Right lobe of liver (tissue), 6 donors: ENCODE measurements around the gene MAPKAPK5. TPM values are rescaled to one million over a fixed set of nuclear protein-coding genes. Genes with fewer than 3 reads are reported as not detected.

Experiments
- ATAC-seq, 4 donors: fragments of 200-7000 bp; cut with Tn5 transposase; one replicate each; pipeline ENCODE4 v1.9.1; 2020; ENCODE audit warnings: mild to moderate bottlenecking in 4 of 4, moderate library complexity in 4 of 4
- DNase-seq, 3 donors: peaks; one replicate each; pipeline ENCODE4 v3.0.0-alpha.2; 2020
- H3K27ac ChIP-seq, 3 donors: fragments of 200-600 bp; one replicate each; pipeline ENCODE4 v1.8.0; 2022
- H3K27me3 ChIP-seq, 2 donors: fragments of 200-600 bp; one replicate each; pipeline ENCODE4 v1.8.0; 2022
- H3K36me3 ChIP-seq, 4 donors: fragments of 200-600 bp; sonication (generic) in 1 of 4; one replicate each; pipeline versions ENCODE4 v1.5.1 to v1.8.0; 2017 to 2022; ENCODE audit warnings: control low read depth in 1 of 4
- H3K4me1 ChIP-seq, 4 donors: fragments of 200-600 bp; sonication (generic) in 1 of 4; one replicate each; pipeline versions ENCODE4 v1.5.1 to v1.8.0; 2017 to 2022; ENCODE audit warnings: control low read depth in 1 of 4
- H3K4me3 ChIP-seq, 3 donors: fragments of 200-600 bp; one replicate each; pipeline ENCODE4 v1.8.0; 2022
- H3K9me3 ChIP-seq, 4 donors: fragments of 200-600 bp; sonication (generic) in 1 of 4; one replicate each; pipeline versions ENCODE4 v1.5.1 to v1.8.0; 2017 to 2022; ENCODE audit warnings: control low read depth in 1 of 4
- POLR2A ChIP-seq: fragments of 450-650 bp; IDR thresholded peaks from one replicate; pipeline ENCODE4 v1.6.1; 2017; ENCODE audit warnings: antibody characterized with exemption, mild to moderate bottlenecking
- WGBS: methylation state at CpG from one replicate; pipeline ENCODE4 v1.1.6; 2018; ENCODE audit warnings: low coverage, low lambda C conversion rate; ENCODE audit not compliant: insufficient coverage; ENCODE audit errors: missing lambda C conversion rate; 5-methylcytosine and 5-hydroxymethylcytosine counted together
- intact Hi-C, 2 donors: fragments of 100-400 bp; cut with DNase I; formaldehyde crosslinking; loops; one replicate each; pipeline versions ENCODE4 v1.11.2 to v1.14.1; 2022
- total RNA-seq, 6 experiments: library from RNA; depleted of rRNA in 2 of 6; stranded (reverse); fragments of >200 nt in 2 of 6; fragmentation: NEBNext Ultra II Directional in 3 of 6; extraction: Animal tissue kit (Norgen Biotek cat#: 25700) in 3 of 6; gene quantifications; one replicate each; pipeline versions ENCODE4 v1.1.0 to v1.2.4, GENCODE V29; 2016 to 2023
- TF ChIP-seq, protein P1 (sequence below), 4 donors: fragments of 200-600 bp in 3 of 4; fragments of 450-650 bp in 1 of 4; IDR thresholded peaks; one replicate each; pipeline versions ENCODE4 v1.5.1 to v1.8.0; 2016 to 2022; ENCODE audit warnings: antibody characterized with exemption in 4 of 4, mild to moderate bottlenecking in 2 of 4
- donor health status: DM: no; HTN: yes; CAD: no.
- donor health status: DM: no; HTN: no; CAD: no.
- donor health status: DM: no; HTN: no; CAD: no.
- donor health status: DM: no; HTN: yes; CAD: no.
- donor health status: DM: no; HTN: yes; CAD: no.

Gene MAPKAPK5
- total RNA-seq, 6 experiments from 2014 or later = 18.0 to 28.1 (median 19.9) TPM

DNA sequence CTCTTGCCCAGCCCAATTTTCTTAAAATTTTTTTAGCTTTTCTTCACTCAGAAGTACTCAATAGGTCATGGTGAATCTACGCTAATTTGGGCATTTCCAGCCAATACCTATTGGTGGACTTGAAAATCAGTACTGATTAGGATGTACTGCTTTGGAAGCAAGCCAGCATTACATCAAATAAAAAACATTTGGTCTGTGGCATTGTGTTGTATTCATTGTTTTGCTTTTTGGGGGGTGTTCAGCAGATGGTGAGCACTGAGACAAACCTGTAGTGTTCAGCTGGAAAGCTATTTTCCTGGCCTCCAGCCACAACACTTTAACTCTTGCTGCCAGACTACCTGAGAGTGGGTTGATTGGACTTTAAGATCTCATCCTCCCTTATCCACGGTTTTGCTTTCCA lies 4.0 kb downstream of the MAPKAPK5 start:
- H3K27me3 ChIP-seq = no peaks in the 10 kb centered on the region
- H3K36me3 ChIP-seq = no peaks in the 10 kb centered on the region
- H3K9me3 ChIP-seq = no peaks in the 10 kb centered on the region
- no peak for TF ChIP-seq POLR2A
- TF ChIP-seq, protein P1, sequence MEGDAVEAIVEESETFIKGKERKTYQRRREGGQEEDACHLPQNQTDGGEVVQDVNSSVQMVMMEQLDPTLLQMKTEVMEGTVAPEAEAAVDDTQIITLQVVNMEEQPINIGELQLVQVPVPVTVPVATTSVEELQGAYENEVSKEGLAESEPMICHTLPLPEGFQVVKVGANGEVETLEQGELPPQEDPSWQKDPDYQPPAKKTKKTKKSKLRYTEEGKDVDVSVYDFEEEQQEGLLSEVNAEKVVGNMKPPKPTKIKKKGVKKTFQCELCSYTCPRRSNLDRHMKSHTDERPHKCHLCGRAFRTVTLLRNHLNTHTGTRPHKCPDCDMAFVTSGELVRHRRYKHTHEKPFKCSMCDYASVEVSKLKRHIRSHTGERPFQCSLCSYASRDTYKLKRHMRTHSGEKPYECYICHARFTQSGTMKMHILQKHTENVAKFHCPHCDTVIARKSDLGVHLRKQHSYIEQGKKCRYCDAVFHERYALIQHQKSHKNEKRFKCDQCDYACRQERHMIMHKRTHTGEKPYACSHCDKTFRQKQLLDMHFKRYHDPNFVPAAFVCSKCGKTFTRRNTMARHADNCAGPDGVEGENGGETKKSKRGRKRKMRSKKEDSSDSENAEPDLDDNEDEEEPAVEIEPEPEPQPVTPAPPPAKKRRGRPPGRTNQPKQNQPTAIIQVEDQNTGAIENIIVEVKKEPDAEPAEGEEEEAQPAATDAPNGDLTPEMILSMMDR (IDR thresholded peaks at IDR 0.05) = no peak
- H3K4me1 ChIP-seq = peaks cover 0 to 16% (median 7%) of the 10 kb centered on the region in 4 donors
- intact Hi-C loops = no loop called here
- no peak overlapping the region for H3K27ac ChIP-seq
- no peak for ATAC-seq
- H3K4me3 ChIP-seq = no peak overlapping the region
- WGBS = 57% methylated on average over 2 of the region's 2 CpGs
- DNase-seq = no peak

DNA sequence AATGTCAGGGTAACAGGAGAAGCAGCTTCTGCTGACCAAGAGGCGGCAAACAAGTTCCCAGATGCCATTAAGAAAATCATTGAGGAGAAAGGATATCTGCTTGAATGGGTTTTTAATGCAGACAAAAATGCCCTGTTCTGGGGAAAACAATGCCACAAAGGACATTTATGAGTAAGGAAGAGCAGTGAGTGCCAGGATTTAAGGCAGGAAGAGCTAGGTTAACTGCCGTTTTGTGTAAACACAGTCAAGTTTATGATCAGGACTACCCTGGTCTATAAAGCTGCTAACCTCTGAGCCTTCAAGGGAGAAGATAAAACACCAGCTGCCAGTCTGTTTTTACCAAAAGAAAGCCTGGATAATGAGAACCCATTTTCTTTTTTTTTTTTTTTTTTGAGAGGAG lies 8.5 kb downstream of the MAPKAPK5 start:
- DNase-seq (no peak), ATAC-seq (no peak)
- H3K27me3 ChIP-seq = no peaks in the 10 kb centered on the region
- peaks cover 0 to 5% (median 2%) of the 10 kb centered on the region in 4 donors for H3K36me3 ChIP-seq
- no peaks in the 10 kb centered on the region for H3K4me1 ChIP-seq
- intact Hi-C loops = no loop called here
- WGBS = 85% methylated on average over 2 of the region's 2 CpGs
- H3K4me3 ChIP-seq = no peak overlapping the region
- H3K27ac ChIP-seq = no peak overlapping the region
- TF ChIP-seq, protein P1 (IDR thresholded peaks at IDR 0.05) = no peak
- TF ChIP-seq POLR2A = no peak
- H3K9me3 ChIP-seq = no peaks in the 10 kb centered on the region

DNA sequence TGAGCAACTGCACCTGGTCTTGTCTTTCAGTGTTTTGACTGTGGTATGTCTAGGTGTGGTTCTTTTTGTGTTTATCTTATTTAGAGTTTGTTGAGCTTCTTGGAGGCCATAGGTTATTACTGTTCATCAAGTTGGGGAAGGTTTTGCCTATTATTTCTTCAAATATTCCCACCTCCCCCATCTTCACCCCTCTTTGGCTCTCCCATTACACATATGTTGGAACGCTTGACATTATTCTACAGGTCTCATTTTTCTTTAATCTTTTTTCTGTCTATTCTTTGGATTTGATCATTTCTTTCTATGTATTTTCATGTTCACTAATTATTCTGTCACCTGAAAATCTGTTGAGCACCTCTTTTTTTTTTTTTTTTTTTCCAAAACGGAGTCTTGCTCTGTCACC lies 16.2 kb downstream of the MAPKAPK5 start:
- no peaks in the 10 kb centered on the region for H3K36me3 ChIP-seq
- no peaks in the 10 kb centered on the region for H3K27me3 ChIP-seq
- H3K4me1 ChIP-seq = no peaks in the 10 kb centered on the region
- no peak overlapping the region for H3K27ac ChIP-seq
- H3K4me3 ChIP-seq = no peak overlapping the region
- H3K9me3 ChIP-seq = no peaks in the 10 kb centered on the region
- intact Hi-C loops = no loop called here
- ATAC-seq (no peak), DNase-seq (no peak)
- no peak for TF ChIP-seq POLR2A
- TF ChIP-seq, protein P1 (IDR thresholded peaks at IDR 0.05) = no peak
- 92% methylated on average over 2 of the region's 2 CpGs for WGBS

DNA sequence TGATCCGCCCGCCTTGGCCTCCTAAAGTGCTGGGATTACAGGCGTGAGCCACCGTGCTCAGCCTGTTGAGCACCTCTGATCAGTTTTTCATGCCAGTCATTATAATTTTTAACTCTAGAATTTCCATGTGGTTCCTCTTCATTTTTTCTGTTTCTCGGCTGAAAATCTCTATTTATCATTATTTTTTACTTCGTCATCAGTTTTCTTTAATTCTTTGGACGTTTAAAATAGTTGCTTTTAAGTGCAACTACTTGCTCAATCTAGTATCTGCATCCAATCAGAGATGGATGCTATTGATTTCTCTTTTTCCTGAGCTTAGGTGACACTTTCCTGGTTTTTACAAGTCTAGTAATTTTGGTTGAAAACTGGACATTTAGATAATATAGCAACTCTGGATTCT lies 16.8 kb downstream of the MAPKAPK5 start:
- intact Hi-C loops = no loop called here
- H3K4me3 ChIP-seq = no peak overlapping the region
- ATAC-seq (no peak), DNase-seq (no peak)
- H3K36me3 ChIP-seq = no peaks in the 10 kb centered on the region
- no peak overlapping the region for H3K27ac ChIP-seq
- H3K4me1 ChIP-seq = no peaks in the 10 kb centered on the region
- no peak for TF ChIP-seq POLR2A
- TF ChIP-seq, protein P1 (IDR thresholded peaks at IDR 0.05) = no peak
- no peaks in the 10 kb centered on the region for H3K27me3 ChIP-seq
- H3K9me3 ChIP-seq = no peaks in the 10 kb centered on the region
- WGBS = 89% methylated on average over 6 of the region's 7 CpGs

DNA sequence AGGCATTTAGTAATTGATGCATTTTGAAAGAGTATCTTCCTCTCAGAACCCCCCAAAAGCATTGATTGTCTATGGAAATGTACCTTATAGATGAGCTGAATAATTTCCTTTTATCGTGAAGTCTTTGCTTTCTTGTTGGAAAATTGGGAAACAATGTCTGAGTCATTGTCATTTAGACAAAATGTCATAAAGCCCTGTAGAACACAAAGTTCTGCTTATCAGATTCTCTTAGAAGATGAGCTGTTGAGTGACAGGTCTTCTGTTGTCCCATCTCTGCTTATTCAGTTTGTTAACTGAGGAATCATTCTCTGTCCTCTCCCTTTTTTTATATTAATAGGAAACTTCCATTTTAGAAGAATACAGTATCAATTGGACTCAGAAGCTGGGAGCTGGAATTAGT lies 22.9 kb downstream of the MAPKAPK5 start:
- intact Hi-C loops = no loop called here
- no peak overlapping the region for H3K27ac ChIP-seq
- H3K9me3 ChIP-seq = no peaks in the 10 kb centered on the region
- TF ChIP-seq POLR2A = no peak
- TF ChIP-seq, protein P1 (IDR thresholded peaks at IDR 0.05) = no peak
- H3K36me3 ChIP-seq = peaks cover 0 to 40% (median 13%) of the 10 kb centered on the region in 4 donors
- ATAC-seq (no peak), DNase-seq (no peak)
- WGBS = 91% methylated on average over 1 of the region's 1 CpG
- no peaks in the 10 kb centered on the region for H3K27me3 ChIP-seq
- no peak overlapping the region for H3K4me3 ChIP-seq
- H3K4me1 ChIP-seq = no peaks in the 10 kb centered on the region
